Measurements from ENCODE around the gene TST. TPM values are rescaled to one million over a fixed set of nuclear protein-coding genes. Genes with fewer than 3 reads are reported as not detected.

TST gene
- total RNA-seq, 1 donor from 2014 or later = 32.2 TPM

GRCh38 chr22:37054056-37054395 is 34.8 kb upstream of the TST start:
- DNase-seq (ENCODE audit: low read depth) = peak; percentile 13

DNA sequence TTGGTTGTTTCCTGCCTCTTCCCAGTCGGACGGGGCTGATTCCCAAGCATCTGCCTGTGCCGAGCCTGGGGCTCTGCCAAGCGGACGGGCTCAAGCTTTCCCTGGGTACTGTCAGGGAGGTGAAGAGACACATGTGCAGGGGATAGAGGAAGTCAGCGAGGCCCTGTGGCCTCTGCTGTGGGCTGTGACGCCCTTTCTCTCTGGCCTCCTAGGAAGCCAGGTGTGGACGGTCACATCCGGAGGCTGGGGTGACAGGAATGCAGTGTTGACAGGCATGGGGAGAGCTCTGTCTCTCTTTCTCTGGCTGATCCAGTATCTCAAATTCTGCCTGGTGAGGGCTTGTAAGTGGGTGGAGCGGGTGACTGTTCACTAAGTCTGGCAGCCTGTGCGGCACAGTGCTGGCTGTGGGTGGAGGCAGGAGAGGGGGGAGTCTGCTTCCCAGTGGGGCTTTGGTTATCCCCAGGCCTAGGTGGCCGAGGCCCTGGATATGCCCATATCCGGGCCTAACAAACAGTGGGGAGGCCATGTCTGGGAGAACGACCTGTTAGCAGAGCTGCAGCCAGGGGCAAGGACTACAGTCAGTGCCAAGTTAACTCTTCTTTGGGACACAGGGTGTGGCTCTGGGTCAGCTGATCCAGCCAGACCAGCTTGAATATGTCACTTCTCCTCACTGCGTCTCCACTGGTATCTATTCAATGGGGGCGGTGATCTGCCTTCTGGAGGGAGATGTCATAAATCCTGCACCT is 34.2 kb upstream of the TST start:
- DNase-seq (ENCODE audit: low read depth) = peak; percentile 9

DNA sequence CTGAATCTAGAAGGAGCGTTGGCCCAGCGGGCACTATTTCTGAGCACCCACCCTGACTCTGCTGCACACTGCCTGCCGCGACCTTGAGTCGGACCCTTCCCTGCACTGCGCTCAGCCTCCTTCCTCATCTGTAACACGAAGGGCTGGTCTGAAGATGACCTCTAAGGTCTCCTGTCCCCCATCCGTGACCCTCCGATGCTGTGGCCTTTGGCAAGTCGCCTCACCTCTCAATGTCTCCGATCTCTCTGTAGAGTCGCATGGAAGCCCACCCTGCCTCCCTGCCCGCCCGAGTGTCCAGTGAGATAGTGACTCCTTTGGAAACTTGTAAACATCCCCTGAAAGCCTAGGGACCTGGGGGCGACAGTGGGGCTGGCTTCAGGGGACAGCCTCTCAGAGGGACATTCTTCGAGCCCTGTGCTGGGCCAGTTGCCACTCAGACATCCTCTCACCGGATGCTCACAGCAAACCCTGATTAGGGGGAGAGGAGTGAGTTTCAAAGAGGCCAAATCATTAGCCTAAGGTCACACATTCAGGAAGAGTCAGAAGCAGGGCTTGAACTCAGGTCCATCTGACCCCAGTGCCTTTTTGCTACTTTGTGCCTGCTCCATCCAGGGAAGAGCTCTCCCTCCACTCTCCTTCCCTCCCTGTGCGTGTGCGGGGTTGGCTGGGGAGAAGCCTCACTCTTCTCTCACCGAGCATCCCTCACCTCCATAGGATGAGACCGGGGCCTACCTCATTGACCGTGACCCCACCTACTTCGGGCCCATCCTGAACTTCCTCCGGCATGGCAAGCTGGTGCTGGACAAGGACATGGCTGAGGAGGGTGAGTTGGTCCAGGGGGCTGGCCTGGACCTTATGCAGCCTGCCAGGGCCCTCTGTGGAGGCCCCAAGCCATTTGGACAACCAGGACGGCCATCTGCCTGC is 33.4 kb upstream of the TST start:
- no peak for DNase-seq (ENCODE audit: low read depth)

DNA sequence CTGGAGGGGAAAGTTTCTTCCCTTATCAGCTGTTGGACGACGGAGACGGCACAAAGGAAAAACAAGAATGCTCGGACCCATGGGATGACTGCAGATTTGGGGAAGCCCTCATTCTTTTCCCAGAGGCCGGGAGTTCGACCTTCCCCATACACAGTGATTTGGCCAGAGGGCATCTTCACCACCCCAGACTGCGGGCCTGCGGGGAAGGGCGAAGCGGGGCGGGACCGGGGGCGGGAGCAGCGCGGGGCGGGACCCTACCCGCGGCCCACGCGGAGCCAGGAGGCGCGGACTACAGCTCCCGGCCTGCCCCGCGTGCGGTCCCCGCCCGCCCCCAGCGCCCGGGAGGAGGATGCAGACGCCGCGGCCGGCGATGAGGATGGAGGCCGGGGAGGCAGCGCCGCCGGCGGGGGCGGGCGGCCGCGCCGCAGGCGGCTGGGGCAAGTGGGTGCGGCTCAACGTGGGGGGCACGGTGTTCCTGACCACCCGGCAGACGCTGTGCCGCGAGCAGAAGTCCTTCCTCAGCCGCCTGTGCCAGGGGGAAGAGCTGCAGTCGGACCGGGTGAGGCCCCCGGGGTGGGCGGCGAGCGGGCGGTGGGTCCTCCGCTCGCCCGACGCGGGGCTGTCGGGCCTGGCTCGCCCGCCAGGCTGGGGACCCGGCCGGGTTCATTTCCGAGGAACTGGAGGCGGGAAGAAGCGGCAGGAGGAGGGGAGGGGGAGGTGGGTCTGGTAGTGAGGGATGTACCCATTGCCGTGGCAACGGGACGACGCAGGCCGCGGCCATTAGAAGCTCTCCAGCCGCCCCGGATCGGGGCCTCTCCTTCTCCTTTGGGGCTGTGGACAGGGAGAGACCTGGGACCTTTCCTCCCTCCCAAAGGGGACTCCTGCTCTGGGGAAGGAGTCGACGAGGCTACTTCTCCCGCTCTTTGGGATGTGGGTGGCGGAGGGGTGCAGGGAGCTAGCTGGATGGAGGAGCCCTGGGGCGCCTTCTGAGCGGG is 32.4 kb upstream of the TST start, which contains the start of gene KCTD17:
Gene KCTD17 (plus strand): TSS at position 352 of the 995 bp plus-strand sequence. CDS start 19 bp downstream, at position 371.
- DNase-seq (ENCODE audit: low read depth) = peak; percentile 67

- no peak for DNase-seq (ENCODE audit: low read depth)
Observed at GRCh38 chr22:37050913-37051312, 31.7 kb upstream of the TST start.

DNA sequence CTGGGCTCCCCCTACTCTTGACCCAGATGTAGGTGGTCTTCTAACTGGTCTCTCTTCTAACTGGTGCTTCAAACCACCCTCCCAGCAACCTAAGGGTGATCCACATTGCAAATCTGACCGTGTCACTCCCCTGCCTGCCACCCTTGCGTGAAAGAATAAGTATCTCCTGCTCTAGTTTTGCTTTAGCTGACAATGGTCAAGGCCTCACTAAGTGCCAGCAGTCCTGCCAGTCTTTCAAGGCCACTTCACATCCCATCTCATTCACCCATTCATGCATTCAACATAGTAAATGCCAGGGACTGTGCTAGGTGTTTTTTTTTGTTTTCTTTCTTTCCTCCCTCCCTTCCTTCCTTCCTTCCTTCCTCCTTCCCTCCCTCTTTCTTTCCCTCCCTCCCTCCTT is 30.0 kb upstream of the TST start:
- DNase-seq (ENCODE audit: low read depth) = no peak

DNA sequence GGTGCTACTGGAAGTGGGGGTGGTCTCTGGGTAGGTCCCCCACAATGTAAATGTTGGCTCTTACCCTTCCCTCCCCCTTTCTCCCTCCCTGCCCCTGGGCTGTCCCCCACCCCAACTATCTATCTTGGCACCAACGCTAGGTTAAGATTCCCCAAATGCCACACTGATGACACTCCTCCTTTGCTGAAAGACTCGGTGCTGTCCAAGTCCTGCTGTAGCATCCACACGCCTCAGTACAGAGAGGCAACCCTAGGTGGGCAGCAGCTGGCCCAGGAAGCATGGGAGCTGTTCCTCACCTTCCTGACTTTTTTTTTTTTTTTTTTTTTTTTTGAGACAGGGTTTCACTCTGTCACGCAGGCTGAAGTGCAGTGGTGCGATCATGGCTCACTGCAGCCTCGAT is 28.9 kb upstream of the TST start:
- no peak for DNase-seq (ENCODE audit: low read depth)

- peak; percentile 10 for DNase-seq (ENCODE audit: low read depth)
Observed at GRCh38 chr22:37047006-37047405, 27.8 kb upstream of the TST start.

DNA sequence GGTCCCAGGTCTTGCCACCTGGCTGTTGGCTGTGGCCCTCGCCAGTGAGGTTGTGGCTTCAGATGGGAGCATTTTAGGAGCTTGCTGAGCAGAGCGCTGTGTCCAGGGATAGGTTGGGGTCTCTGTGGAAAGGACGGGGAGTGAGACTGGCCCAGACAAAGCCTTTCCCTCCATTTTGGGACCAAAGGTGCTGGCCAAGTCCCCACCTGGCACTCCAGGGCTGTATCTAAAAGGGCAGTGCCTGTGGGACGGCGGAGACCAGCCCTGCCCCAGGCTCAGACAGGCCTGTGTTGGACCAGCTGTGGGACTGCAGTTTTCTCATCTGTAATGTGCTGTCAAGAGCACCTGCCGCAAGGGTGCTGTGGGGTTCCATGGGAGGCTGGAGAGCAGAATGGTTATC is 27.3 kb upstream of the TST start:
- DNase-seq (ENCODE audit: low read depth) = no peak

DNA sequence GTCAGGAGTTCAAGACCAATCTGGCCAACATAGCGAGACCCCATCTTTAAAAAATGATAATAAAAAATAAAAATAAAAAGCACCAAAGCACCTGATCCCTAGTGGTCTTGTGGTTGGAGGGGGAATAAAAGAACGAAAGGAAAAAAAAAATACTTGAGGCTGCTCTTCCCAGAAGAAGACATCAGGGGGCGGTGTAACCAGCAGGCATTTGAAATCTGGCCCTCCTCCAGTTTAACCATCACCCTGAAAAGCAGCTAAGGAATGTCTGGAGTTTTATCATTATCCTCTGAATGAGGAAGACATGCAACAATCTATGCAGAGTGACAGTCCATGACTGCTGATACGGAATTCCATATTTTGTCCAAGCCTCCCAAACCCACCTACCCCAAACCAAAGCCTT is 26.7 kb upstream of the TST start:
- DNase-seq (ENCODE audit: low read depth) = peak; percentile 18

DNA sequence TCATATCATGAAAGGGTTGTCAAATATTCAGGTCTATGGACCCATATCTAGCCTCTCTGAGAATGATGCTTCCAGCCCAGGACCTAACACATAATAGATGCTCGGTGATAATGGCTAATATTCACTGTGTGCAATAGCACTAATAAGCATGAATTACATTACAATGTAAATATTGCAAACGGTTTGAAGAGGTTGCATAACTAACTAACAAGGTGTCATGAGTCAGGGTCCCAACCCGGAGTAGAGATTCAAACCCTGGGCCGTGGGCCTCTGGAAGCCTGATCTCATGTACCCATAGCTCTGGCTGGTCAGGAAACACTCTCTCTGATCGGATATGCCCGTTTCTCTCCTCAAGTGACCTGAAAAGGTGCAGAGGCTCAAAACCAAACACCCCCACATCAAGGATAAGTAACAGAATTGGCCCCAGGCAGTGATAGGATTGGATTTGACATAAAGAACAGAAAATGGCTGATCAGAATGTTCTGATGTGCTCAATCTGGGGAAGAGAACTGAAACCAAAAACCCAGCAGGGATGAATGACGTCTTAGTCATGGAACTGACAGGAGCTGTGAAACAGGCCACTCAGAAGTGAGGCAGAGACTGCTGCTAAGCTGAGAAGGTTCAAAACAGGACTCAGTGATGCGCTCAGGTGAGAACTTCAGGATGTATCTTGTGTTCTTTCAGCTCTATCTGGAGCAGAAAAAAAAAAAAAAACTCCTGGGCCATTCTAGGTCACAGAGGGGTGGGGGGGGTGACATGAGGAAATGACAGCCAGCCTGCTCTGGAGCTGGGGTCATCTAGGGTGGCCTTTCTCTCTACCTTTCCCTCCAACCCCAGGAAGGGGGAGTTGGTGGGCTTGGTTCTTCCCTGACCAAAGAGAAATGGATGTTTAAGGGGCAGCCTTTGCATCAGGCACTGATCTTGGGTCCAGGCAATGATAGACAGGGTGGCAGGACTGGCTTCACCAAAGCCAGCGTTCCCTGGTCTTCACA is 25.7 kb upstream of the TST start:
- DNase-seq (ENCODE audit: low read depth) = no peak

DNA sequence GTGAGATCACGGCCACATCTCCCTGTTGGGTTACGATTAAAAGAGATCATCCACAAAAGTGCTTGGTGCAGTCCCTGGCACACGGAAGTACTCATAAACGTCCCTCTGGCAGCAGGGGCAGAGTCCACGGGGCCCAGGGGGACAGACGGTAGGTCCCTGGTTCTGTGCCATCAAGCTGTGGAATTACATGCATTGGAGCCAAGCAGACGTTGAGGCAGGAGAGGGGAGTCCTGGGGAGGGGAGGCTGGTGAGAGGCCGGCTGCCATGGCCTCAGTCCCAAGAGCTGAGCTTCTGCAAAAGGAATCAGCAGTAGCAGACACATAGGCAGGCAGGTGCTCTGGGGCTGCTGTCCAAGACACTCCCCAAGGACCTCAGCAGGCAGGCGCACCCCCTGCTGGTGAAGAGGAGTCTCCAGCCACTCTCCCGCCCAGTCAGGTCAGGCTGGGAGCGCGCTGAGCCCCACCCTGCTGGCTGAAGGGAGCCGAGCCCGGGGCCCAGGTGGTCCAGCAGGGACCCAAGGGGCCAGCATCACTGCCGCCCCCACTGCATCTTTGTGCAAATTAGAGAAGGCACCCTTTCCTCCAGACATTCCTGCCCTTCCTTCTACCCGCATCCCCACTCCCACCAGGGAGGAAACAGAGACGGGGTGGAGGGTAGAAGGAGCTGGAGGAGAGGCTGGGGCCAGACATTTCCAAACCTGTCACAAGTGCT is 24.7 kb upstream of the TST start:
- peak; percentile 48 for DNase-seq (ENCODE audit: low read depth)

DNA sequence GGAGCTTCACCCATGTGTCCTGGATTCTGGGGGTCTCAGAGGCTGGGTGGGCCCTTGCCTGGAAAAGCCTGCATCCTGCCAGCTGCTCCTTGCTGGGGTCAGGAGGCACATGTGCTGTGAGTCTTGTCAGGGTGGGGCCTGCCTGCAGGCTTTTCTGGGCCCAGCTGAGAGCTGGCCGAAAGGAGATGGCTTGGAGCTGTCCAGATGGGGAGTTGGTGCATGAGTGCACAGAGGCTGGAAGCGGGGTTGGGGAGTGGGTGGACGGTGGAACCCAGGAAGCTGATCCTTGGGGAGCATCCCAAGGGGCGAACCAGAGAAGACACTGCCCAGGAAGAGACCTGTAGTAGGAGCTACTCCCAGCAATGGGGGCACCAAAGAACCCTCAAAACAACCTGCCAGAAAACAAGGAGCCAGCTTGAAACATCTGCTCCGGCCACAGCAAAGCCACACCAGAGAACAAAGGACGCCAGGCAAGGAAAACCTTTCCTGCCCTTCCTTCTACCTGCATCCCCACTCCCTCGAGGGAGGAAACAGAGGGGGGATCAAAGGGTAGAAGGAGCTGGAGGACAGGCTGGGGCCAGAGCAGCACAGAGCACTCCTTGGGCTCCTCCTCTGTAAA is 24.1 kb upstream of the TST start:
- DNase-seq (ENCODE audit: low read depth) = no peak

DNA sequence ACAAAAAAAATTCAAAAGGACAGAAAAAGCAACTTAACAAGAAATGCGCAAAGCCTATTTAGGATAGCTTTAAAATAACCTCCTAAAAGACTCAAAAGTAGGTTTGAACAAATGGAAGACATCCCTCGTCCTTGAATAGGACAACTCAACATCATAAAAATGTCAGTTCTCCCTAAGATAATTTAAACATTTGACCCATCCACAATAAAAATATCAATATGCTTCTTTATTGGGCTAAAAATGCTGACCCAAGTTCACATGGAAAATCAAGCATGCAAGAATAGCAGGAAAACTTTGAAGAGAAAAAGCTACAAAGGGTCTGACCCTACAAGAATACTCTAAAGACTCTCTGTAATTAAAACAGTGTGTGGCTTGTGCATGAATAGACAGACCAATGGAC is 20.2 kb upstream of the TST start:
- no peak for DNase-seq (ENCODE audit: low read depth)

GRCh38 chr22:37037669-37038068 is 18.4 kb upstream of the TST start:
- no peak for DNase-seq (ENCODE audit: low read depth)

- no peak for DNase-seq (ENCODE audit: low read depth)
Observed at GRCh38 chr22:37036655-37037377, 17.6 kb upstream of the TST start.

DNA sequence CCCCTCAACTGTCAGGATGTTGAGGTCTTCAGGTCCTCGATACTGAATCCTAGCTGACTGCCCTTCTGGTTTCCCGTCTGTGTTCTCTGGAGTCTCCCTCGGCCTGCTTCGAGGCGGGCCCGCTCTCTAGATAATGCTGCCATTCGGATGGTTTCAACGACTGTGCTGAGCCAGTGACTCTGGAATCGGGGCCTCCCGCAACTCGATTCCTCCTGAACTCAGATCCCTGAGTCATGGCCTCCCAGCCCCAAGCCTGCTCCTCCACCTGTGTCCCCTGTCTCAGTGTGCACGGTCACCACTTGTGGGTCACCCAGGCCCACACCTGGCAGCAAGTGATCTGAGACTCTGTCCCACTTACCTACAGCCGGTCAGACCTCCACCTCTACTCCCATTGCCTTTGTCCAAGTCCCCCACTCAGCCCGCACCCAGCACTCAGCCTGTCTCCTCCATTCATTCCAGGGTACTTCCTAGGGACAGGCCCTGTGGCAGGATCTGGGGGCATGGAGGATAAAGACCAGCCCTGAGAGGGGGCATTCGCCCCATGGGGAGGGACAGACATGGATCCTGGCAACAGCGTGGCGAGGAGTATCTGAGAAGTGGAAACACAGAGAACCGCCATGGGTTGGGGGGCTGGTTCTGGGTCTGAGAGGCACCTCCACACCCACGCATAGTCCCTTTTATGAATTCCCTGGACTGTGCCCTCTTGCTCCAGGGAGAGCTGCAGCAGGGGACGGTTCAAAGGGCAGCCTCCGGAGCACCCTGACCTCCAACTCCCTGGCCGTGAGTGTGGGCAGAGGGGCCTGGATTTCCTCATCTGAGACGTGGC is 14.6 kb upstream of the TST start:
- DNase-seq (ENCODE audit: low read depth) = no peak

Data from myocyte (in vitro differentiated cells).